GM12875 (cell line): ENCODE results near the gene RGSL1.
A peak's percentile ranks its signal among the peaks of the same experiment; 100 is the strongest.
"Not testable (repeated sequence)": the region's sequence is repeated elsewhere in the genome, so short reads cannot be mapped to it uniquely, and the experiment has no call there.

Source experiments
- H3K4me3 ChIP-seq: one replicate; pipeline ENCODE4 v1.5.1; 2011; ENCODE audit warnings: low read depth, low read length, control low read depth
- CTCF ChIP-seq: IDR thresholded peaks from 2 replicates; pipeline ENCODE4 v1.5.1; 2011; ENCODE audit warnings: low read depth, mild to moderate bottlenecking, control low read depth, inconsistent platforms, low read length, moderate library complexity, borderline replicate concordance; ENCODE audit not compliant: insufficient read depth

The RGSL1 gene

DNA sequence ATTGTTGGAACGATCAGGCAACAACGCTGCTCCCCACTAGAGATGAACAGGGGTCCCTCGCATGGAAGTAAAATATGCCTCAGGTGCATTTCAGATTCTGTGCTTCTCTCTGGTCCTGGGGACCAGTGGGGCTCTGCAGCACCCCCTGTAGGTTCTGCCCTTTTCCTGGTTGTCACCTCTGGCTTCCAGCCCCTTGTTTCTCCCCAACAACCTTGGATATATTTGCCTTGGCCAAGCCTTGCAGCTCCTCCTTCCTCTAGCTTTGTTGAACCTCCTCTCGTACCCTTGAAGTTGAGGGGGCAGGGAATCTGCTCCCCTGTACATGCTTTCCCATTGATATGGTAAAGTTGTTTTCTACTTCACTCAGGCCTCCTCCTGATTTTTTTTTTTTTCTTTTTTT is 5.4 kb upstream of the RGSL1 start:
- no peak overlapping the region for H3K4me3 ChIP-seq
- TF ChIP-seq CTCF, result peak; percentile 42; the same call in 1 of the 2 replicates

- no peak overlapping the region for H3K4me3 ChIP-seq
- TF ChIP-seq CTCF, result peak; percentile 55; the same call in 1 of the 2 replicates
Observed at GRCh38 chr1:182446033-182446669, 3.8 kb upstream of the RGSL1 start.

DNA sequence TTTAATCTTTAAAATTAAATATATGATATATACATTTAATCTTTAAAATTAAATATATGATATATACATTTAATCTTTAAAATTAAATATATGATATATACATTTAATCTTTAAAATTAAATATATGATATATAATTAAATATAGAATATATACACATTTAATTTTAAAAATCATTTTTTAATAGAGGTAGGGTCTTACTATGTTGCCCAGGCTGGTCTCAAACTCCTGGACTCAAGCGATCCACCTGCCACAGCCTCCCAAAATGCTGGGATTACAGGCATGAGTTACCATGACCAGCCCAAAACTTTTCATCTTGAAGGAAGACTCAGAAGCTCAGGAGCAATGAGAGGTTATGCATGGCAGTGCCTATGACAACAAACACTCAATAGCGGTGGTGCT is 2.8 kb upstream of the RGSL1 start:
- H3K4me3 ChIP-seq, result not testable (repeated sequence)

DNA sequence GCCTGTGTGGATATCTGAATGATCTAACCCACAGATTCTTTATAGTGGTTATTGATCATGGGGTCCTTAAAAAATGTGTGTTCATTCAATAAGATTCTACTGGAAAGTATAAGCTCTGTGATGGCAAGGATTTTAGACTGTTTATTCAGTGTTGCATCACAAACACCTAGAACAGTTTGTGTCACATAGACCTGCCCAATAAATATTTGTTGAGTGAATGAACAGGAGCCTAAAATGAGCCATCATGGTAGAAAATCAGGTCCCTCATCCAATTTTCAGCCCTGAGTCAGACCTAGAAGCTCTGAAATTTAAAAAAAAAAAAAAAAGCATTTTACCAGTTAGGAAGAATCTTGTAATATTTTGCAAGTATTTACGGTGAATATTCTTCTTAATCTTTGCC is 2.3 kb upstream of the RGSL1 start:
- no peak overlapping the region for H3K4me3 ChIP-seq
- TF ChIP-seq CTCF, result no peak

DNA sequence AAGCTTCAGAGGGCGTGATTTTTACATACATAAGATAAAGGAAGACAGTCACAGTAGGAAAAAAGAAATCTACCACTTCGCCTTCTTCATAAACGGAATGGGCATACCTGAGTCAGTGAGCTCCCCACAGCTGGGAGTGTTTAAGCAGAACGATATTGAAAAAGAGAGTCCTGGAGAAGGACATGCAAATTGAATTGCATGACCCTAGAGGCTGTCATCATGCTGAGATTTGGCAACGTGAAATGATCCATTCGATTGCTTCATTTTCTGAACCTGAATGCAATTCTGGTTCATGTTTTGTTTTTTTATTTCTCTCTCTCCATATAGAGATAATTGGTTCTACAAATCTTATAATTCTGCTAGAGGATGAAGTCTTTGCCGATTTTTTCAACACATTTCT is 3.7 kb downstream of the RGSL1 start:
- no peak overlapping the region for H3K4me3 ChIP-seq
- no peak for TF ChIP-seq CTCF

DNA sequence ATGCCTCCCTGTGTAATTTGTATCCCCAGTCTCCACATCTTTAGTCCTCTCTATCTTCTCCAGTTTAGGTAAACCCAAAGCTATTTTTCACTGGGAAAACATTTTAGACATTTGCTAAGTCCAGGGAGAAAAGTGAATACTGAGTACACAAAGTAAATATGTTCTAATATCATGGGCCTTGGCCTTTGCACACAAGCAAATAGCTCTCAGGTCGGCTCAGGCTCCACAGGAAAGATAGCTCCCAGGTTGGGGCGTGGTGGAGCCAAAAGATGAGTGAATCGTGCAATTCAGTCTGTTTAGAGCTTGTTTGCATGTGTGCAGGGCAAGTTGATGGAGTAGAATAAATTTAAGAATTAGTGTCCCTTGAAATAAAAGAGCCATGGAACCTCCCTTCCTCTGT is 7.9 kb downstream of the RGSL1 start:
- TF ChIP-seq CTCF, result no peak
- H3K4me3 ChIP-seq, result no peak overlapping the region

DNA sequence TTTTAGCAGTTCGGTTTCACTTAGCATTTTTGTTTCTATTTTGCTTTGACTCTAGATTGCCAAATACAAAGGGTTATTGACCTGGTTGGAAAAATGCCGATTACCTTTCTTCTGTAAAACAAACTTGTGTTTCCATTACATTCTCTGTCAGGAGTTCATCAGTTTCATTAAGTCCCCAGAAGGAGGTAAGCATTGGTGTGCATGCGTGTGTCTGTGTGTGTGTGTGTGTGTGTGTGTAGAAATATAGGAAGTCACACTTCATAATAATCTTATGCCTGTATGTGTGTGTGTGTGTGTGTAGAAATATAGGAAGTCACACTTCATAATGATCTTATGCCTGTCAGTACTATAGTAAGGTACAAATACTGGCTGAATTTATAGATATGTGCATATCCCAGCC is 10.0 kb downstream of the RGSL1 start:
- TF ChIP-seq CTCF, result no peak
- H3K4me3 ChIP-seq, result no peak overlapping the region

- H3K4me3 ChIP-seq, result no peak overlapping the region
- TF ChIP-seq CTCF, result no peak
Observed at GRCh38 chr1:182460550-182460951, 10.6 kb downstream of the RGSL1 start.
